Erythroblast (primary cell): ENCODE results near the gene SLC19A1.

Experiments
- GATA1 ChIP-seq: IDR thresholded peaks from 2 replicates; pipeline ENCODE4 v1.6.1; 2011; ENCODE audit warnings: low read depth, mild to moderate bottlenecking, control low read depth, low read length, moderate library complexity
- POLR2A ChIP-seq: IDR thresholded peaks from 2 replicates; pipeline ENCODE4 v1.6.1; 2011; ENCODE audit warnings: mild to moderate bottlenecking, low read length

DNA sequence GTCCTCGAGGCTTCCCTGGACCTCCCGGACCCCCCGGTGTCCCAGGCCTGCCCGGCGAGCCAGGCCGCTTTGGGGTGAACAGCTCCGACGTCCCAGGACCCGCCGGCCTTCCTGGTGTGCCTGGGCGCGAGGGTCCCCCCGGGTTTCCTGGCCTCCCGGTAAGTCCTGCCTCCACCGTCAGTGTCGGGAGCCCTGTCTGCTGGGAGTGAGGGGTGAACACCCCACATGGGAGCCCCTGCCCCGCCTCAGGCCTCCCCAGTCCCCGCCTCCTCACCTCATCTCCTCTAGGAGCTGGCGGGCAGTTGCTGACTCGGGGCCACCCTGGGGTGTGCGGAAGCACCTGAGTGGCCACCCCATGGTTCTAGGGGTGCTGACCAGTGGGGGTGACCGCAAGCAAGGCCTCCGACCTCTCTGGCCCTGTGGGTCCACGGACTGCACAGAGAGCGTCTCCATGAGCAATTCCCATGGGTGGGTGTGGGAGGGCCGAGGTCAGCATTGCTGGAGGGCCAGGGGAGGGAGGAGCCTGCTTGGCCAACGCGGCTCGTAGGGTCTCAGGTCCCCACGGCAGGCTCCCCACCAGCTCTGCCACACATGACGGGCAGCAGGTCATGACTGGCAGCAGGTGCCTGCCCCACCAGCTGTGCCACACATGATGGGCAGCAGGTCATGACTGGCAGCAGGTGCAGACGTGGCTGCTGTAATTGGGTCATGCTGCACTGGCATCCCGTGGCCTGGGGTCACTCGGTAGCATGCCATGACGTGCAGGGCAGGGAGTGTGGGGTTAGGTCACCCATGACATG, 61.3 kb downstream of the SLC19A1 start:
- TF ChIP-seq POLR2A: no peak
- no peak for TF ChIP-seq GATA1
